SK-N-SH (cell line): ENCODE results near the gene NEK10. TPM values are rescaled to one million over a fixed set of nuclear protein-coding genes. Genes with fewer than 3 reads are reported as not detected.

Experiments used
- CTCF ChIA-PET: fragments of 300-600, 350-600 bp; formaldehyde crosslinking; extraction: SDS; loops from one replicate; lab custom pipeline; 2021; lab: Yijun Ruan, JAX
- POLR2A ChIA-PET: fragments of 350-600 bp; sonication (Branson Sonifier 250); formaldehyde crosslinking; extraction: SDS; loops from one replicate; lab custom pipeline; 2020; ENCODE audit warnings: antibody characterized with exemption, inconsistent platforms; lab: Yijun Ruan, JAX
- DNase-seq: peaks from one replicate; pipeline ENCODE4 v3.0.0; 2012
- H2AFZ ChIP-seq: fragments of 200-600 bp; sonication (generic); 2 replicates; pipeline ENCODE4 v1.8.1; 2016; ENCODE audit warnings: antibody characterized with exemption, mild to moderate bottlenecking, low read depth
- H3F3A ChIP-seq: fragments of 200-600 bp; sonication (generic); replicated peaks from 2 replicates; pipeline ENCODE3; 2016; ENCODE audit warnings: antibody characterized with exemption, mild to moderate bottlenecking; ENCODE audit not compliant: insufficient read depth
- H3K27ac ChIP-seq, 2 experiments: fragments of 200-500 bp in 1 of 2; fragments of 200-600 bp in 1 of 2; sonication (Bioruptor generic) in 1 of 2; sonication (generic), shearing (Covaris generic) in 1 of 2; 2 replicates each; pipeline versions ENCODE4 v1.5.1 to v1.6.1; 2014 to 2016; ENCODE audit warnings: low read depth in 2 of 2, inconsistent platforms in 1 of 2, low read length in 1 of 2, mild to moderate bottlenecking in 1 of 2, mixed read lengths in 1 of 2
- H3K27me3 ChIP-seq: fragments of 200-600 bp; sonication (generic), shearing (Covaris generic); 2 replicates; pipeline ENCODE4 v1.6.1; 2016; ENCODE audit warnings: mixed run types; ENCODE audit not compliant: insufficient read depth
- H3K36me3 ChIP-seq, 2 experiments: fragments of 200-500 bp in 1 of 2; fragments of 200-600 bp in 1 of 2; sonication (Bioruptor generic) in 1 of 2; sonication (generic) in 1 of 2; replicated peaks in 1 of 2; 2 replicates each; pipeline versions ENCODE3 to v1.5.1; 2014 to 2016; ENCODE audit warnings: low read length in 1 of 2, mild to moderate bottlenecking in 1 of 2; ENCODE audit not compliant: insufficient read depth in 2 of 2, control insufficient read depth in 1 of 2
- H3K4me1 ChIP-seq, 2 experiments: fragments of 200-500 bp in 1 of 2; fragments of 200-600 bp in 1 of 2; sonication (Bioruptor generic) in 1 of 2; sonication (generic), shearing (Covaris generic) in 1 of 2; 2 replicates each; pipeline versions ENCODE4 v1.5.1 to v1.6.1; 2014 to 2016; ENCODE audit warnings: low read depth in 1 of 2, low read length in 1 of 2, mixed run types in 1 of 2; ENCODE audit not compliant: insufficient read depth in 2 of 2, control insufficient read depth in 1 of 2
- H3K4me2 ChIP-seq: fragments of 200-600 bp; sonication (generic), shearing (Covaris generic); 2 replicates; pipeline ENCODE4 v1.6.1; 2017; ENCODE audit warnings: mixed run types
- H3K4me3 ChIP-seq, 2 experiments: fragments of 200-500 bp in 1 of 2; fragments of 200-600 bp in 1 of 2; sonication (Bioruptor generic) in 1 of 2; sonication (generic), shearing (Covaris generic) in 1 of 2; 2 replicates each; pipeline versions ENCODE4 v1.5.1 to v1.8.1; 2014 to 2016; ENCODE audit warnings: low read depth in 2 of 2, inconsistent platforms in 1 of 2, low read length in 1 of 2, mild to moderate bottlenecking in 1 of 2, mixed read lengths in 1 of 2, moderate library complexity in 1 of 2
- H3K79me2 ChIP-seq: fragments of 200-600 bp; sonication (generic); 2 replicates; pipeline ENCODE4 v1.8.1; 2017; ENCODE audit warnings: mild to moderate bottlenecking; ENCODE audit not compliant: insufficient read depth
- H3K9ac ChIP-seq: fragments of 200-600 bp; sonication (generic); 2 replicates; pipeline ENCODE4 v1.6.1; 2017; ENCODE audit warnings: mixed run types
- H3K9me2 ChIP-seq: fragments of 200-600 bp; sonication (generic); 2 replicates; pipeline ENCODE4 v1.6.1; 2017; ENCODE audit warnings: mixed run types
- H3K9me3 ChIP-seq: fragments of 200-600 bp; sonication (generic); 2 replicates; pipeline ENCODE4 v1.6.1; 2017; ENCODE audit warnings: mixed run types, mild to moderate bottlenecking, moderate library complexity
- H4K20me1 ChIP-seq: fragments of 200-600 bp; sonication (generic); 2 replicates; pipeline ENCODE4 v1.6.1; 2017; ENCODE audit warnings: mild to moderate bottlenecking, mixed run types; ENCODE audit not compliant: insufficient read depth
- ELF1 ChIP-seq: IDR thresholded peaks from 2 replicates; pipeline ENCODE4 v1.4.0; 2012
- EP300 ChIP-seq, 2 experiments: IDR thresholded peaks; 2 replicates each; pipeline versions ENCODE4 v1.4.0 to v1.6.1; 2012; ENCODE audit warnings: borderline replicate concordance in 1 of 2, low read depth in 1 of 2, low read length in 1 of 2
- EZH2phosphoT487 ChIP-seq: fragments of 200-600 bp; sonication (generic); IDR thresholded peaks from 2 replicates; pipeline ENCODE4 v1.6.1; 2017; ENCODE audit warnings: low read depth, mixed run types, mild to moderate bottlenecking, antibody characterized with exemption, moderate library complexity, borderline replicate concordance
- FOXM1 ChIP-seq: IDR thresholded peaks from 2 replicates; pipeline ENCODE4 v1.4.0; 2012; ENCODE audit warnings: low read depth, mild to moderate bottlenecking
- GABPA ChIP-seq: IDR thresholded peaks from 2 replicates; pipeline ENCODE4 v1.4.0; 2012; ENCODE audit warnings: low read depth, mild to moderate bottlenecking
- MAX ChIP-seq: IDR thresholded peaks from 2 replicates; pipeline ENCODE4 v1.4.0; 2012; ENCODE audit warnings: low read depth
- MEF2A ChIP-seq: IDR thresholded peaks from 2 replicates; pipeline ENCODE4 v1.4.0; 2012; ENCODE audit warnings: low read depth, borderline replicate concordance
- NRF1 ChIP-seq: IDR thresholded peaks from 2 replicates; pipeline ENCODE4 v1.6.1; 2012; ENCODE audit warnings: low read depth, mild to moderate bottlenecking, low read length
- RFX5 ChIP-seq: IDR thresholded peaks from 2 replicates; pipeline ENCODE4 v1.6.1; 2012; ENCODE audit warnings: mild to moderate bottlenecking, improper control_type of control experiment, low read length
- RXRA ChIP-seq: IDR thresholded peaks from 2 replicates; pipeline ENCODE4 v1.4.0; 2012; ENCODE audit warnings: low read depth, mild to moderate bottlenecking, borderline replicate concordance
- SIN3A ChIP-seq: IDR thresholded peaks from 2 replicates; pipeline ENCODE4 v1.6.1; 2012; ENCODE audit warnings: low read depth, mild to moderate bottlenecking, low read length, moderate library complexity, borderline replicate concordance
- TAF1 ChIP-seq: IDR thresholded peaks from 2 replicates; pipeline ENCODE4 v1.6.1; 2012; ENCODE audit warnings: low read depth, mild to moderate bottlenecking, low read length, moderate library complexity, borderline replicate concordance
- YY1 ChIP-seq: IDR thresholded peaks from 2 replicates; pipeline ENCODE4 v1.4.0; 2012; ENCODE audit warnings: low read depth, mild to moderate bottlenecking
- WGBS: methylation state at CpG from one replicate; pipeline ENCODE4 v1.1.6; 2017; ENCODE audit warnings: low lambda C conversion rate; 5-methylcytosine and 5-hydroxymethylcytosine counted together
- polyA plus RNA-seq, 3 experiments: library from polyadenylated mRNA; depleted of rRNA; stranded (reverse); fragments of >200 nt; gene quantifications; 2 replicates each; pipeline ENCODE4 v1.2.3, GENCODE V29; 2012
- TF ChIP-seq, protein P1 (sequence below): IDR thresholded peaks from 2 replicates; pipeline ENCODE4 v1.6.1; 2012; ENCODE audit warnings: mild to moderate bottlenecking, low read depth, low read length, moderate library complexity
- TF ChIP-seq, protein P2 (sequence below): IDR thresholded peaks from 2 replicates; pipeline ENCODE4 v1.4.0; 2012; ENCODE audit warnings: low read depth, borderline replicate concordance
- TF ChIP-seq, protein P3 (sequence below): fragments of 150-350 bp; IDR thresholded peaks from 2 replicates; pipeline ENCODE4 v1.6.1; 2016; ENCODE audit warnings: mild to moderate bottlenecking, low read depth, low read length
- TF ChIP-seq, protein P4 (sequence below): IDR thresholded peaks from 2 replicates; pipeline ENCODE4 v1.4.0; 2012; ENCODE audit warnings: low read depth, borderline replicate concordance

The NEK10 gene
- polyA plus RNA-seq, 1 of the 3 experiments (the other 2 are of a cell fraction): 1.0 TPM

DNA sequence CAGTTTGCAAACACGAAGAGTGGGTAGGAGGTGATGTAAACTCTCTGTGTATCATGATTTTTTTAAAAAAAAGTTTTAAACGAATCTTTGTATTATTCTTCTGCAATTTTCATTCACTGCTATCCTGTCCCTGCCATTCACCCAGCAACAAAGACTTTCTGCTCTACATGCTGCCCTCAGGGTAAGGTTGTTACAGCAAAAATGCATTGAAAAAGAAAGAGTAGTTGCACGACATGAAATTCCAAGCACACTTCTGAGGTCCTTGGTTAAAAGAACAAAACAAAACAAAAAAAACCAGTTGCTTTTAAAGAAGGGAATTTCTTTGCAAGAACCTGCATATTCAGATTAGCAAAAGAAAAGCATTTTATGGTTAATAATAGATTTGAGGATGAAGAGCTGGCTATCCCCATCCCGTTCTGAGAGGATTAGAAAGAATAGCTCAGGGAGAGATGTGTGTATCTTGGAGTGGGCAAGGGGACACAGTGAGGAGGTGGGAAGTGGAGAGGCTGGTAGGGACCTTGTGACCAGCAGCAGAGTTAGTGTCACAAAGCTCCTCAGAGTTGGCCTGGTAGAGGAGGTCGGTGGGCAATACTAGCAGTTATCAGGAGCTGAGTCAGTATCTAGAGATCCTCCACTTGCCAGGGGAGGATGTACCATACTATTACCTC lies 290.8 kb downstream of the NEK10 start:
- Histone ChIP-seq H3K9me3 (no peaks in the 10 kb centered on the region), H3K9ac (no peak overlapping the region), H3K4me3 (no peak overlapping the region), H3K4me2 (no peak overlapping the region), H3K27me3 (no peaks in the 10 kb centered on the region), H2AFZ (no peak overlapping the region), H3K27ac (no peak overlapping the region), H4K20me1 (no peaks in the 10 kb centered on the region)
- 7% methylated on average over 5 of the region's 5 CpGs for WGBS
- no peak for DNase-seq
- no peak for TF ChIP-seq FOXM1
- no peak for TF ChIP-seq MAX
- no peak for TF ChIP-seq NRF1
- no peak for TF ChIP-seq EP300 (IDR thresholded peaks at IDR 0.05; ENCODE audit: borderline replicate concordance in 1 of 2, low read depth in 1 of 2, low read length in 1 of 2)
- TF ChIP-seq, protein P1, sequence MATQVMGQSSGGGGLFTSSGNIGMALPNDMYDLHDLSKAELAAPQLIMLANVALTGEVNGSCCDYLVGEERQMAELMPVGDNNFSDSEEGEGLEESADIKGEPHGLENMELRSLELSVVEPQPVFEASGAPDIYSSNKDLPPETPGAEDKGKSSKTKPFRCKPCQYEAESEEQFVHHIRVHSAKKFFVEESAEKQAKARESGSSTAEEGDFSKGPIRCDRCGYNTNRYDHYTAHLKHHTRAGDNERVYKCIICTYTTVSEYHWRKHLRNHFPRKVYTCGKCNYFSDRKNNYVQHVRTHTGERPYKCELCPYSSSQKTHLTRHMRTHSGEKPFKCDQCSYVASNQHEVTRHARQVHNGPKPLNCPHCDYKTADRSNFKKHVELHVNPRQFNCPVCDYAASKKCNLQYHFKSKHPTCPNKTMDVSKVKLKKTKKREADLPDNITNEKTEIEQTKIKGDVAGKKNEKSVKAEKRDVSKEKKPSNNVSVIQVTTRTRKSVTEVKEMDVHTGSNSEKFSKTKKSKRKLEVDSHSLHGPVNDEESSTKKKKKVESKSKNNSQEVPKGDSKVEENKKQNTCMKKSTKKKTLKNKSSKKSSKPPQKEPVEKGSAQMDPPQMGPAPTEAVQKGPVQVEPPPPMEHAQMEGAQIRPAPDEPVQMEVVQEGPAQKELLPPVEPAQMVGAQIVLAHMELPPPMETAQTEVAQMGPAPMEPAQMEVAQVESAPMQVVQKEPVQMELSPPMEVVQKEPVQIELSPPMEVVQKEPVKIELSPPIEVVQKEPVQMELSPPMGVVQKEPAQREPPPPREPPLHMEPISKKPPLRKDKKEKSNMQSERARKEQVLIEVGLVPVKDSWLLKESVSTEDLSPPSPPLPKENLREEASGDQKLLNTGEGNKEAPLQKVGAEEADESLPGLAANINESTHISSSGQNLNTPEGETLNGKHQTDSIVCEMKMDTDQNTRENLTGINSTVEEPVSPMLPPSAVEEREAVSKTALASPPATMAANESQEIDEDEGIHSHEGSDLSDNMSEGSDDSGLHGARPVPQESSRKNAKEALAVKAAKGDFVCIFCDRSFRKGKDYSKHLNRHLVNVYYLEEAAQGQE: no peak
- TF ChIP-seq SIN3A: no peak
- TF ChIP-seq TAF1: no peak
- no peak for TF ChIP-seq EZH2phosphoT487
- no peak for TF ChIP-seq ELF1
- no peak for TF ChIP-seq RXRA
- no peak for TF ChIP-seq YY1
- TF ChIP-seq, all 33 proteins: peak for 0
- CTCF ChIA-PET: no interaction called here
- no peaks in the 10 kb centered on the region for H3K79me2 ChIP-seq
- H3K4me1 ChIP-seq: no peaks in the 10 kb centered on the region; a peak in 1 of 4 replicates
- POLR2A ChIA-PET: no interaction called here
- H3K36me3 ChIP-seq: no peaks in the 10 kb centered on the region
- H3K9me2 ChIP-seq: no peaks in the 10 kb centered on the region
- H3F3A ChIP-seq: no peaks in the 10 kb centered on the region

GRCh38 chr3:27076815-27077630 lies 292.2 kb downstream of the NEK10 start:
- Histone ChIP-seq H3K4me3 (no peak overlapping the region), H3K27ac (no peak overlapping the region), H3K9me3 (no peaks in the 10 kb centered on the region), H3K9ac (no peak overlapping the region), H4K20me1 (no peaks in the 10 kb centered on the region), H3K79me2 (no peaks in the 10 kb centered on the region), H3K4me2 (no peak overlapping the region), H3K9me2 (no peaks in the 10 kb centered on the region), H3K4me1 (no peaks in the 10 kb centered on the region; a peak in 1 of 4 replicates), H3F3A (no peaks in the 10 kb centered on the region), H3K27me3 (no peaks in the 10 kb centered on the region), H2AFZ (no peak overlapping the region), H3K36me3 (no peaks in the 10 kb centered on the region)
- ChIA-PET POLR2A (no interaction called here), CTCF (no interaction called here)
- WGBS: 30% methylated on average over 6 of the region's 6 CpGs
- no peak for DNase-seq
- no peak for TF ChIP-seq SIN3A
- no peak for TF ChIP-seq MEF2A
- TF ChIP-seq, protein P2, sequence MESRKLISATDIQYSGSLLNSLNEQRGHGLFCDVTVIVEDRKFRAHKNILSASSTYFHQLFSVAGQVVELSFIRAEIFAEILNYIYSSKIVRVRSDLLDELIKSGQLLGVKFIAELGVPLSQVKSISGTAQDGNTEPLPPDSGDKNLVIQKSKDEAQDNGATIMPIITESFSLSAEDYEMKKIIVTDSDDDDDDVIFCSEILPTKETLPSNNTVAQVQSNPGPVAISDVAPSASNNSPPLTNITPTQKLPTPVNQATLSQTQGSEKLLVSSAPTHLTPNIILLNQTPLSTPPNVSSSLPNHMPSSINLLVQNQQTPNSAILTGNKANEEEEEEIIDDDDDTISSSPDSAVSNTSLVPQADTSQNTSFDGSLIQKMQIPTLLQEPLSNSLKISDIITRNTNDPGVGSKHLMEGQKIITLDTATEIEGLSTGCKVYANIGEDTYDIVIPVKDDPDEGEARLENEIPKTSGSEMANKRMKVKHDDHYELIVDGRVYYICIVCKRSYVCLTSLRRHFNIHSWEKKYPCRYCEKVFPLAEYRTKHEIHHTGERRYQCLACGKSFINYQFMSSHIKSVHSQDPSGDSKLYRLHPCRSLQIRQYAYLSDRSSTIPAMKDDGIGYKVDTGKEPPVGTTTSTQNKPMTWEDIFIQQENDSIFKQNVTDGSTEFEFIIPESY: no peak
- TF ChIP-seq, protein P3, sequence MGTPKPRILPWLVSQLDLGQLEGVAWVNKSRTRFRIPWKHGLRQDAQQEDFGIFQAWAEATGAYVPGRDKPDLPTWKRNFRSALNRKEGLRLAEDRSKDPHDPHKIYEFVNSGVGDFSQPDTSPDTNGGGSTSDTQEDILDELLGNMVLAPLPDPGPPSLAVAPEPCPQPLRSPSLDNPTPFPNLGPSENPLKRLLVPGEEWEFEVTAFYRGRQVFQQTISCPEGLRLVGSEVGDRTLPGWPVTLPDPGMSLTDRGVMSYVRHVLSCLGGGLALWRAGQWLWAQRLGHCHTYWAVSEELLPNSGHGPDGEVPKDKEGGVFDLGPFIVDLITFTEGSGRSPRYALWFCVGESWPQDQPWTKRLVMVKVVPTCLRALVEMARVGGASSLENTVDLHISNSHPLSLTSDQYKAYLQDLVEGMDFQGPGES: no peak
- no peak for TF ChIP-seq RFX5
- TF ChIP-seq, protein P4, sequence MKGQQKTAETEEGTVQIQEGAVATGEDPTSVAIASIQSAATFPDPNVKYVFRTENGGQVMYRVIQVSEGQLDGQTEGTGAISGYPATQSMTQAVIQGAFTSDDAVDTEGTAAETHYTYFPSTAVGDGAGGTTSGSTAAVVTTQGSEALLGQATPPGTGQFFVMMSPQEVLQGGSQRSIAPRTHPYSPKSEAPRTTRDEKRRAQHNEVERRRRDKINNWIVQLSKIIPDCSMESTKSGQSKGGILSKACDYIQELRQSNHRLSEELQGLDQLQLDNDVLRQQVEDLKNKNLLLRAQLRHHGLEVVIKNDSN: no peak
- TF ChIP-seq GABPA: no peak
- TF ChIP-seq MAX: no peak
- no peak for TF ChIP-seq NRF1
